Smooth muscle cell (in vitro differentiated cells): ENCODE measurements around the gene CD300LG. TPM values are rescaled to one million over a fixed set of nuclear protein-coding genes. Genes with fewer than 3 reads are reported as not detected.

ENCODE experiments used
- DNase-seq: peaks from one replicate; lab custom pipeline; 2025; ENCODE audit not compliant: unreplicated experiment; lab: John Stamatoyannopoulos, UW
- H2AFZ ChIP-seq: fragments of 200-600 bp; sonication (generic); 2 replicates; pipeline ENCODE4 v1.6.0; 2016; ENCODE audit warnings: antibody characterized with exemption, low read depth, mild to moderate bottlenecking
- H3F3A ChIP-seq: fragments of 200-600 bp; sonication (generic); 2 replicates; pipeline ENCODE4 v1.6.0; 2017; ENCODE audit warnings: antibody characterized with exemption, low read depth
- H3K27ac ChIP-seq: fragments of 200-600 bp; sonication (generic); 2 replicates; pipeline ENCODE4 v1.5.1; 2016; ENCODE audit warnings: low read depth, mild to moderate bottlenecking
- H3K27me3 ChIP-seq: fragments of 200-600 bp; sonication (generic); 2 replicates; pipeline ENCODE4 v1.6.1; 2016; ENCODE audit warnings: low read depth, mild to moderate bottlenecking
- H3K36me3 ChIP-seq: fragments of 200-600 bp; sonication (generic); 2 replicates; pipeline ENCODE4 v1.5.1; 2016; ENCODE audit warnings: low read depth
- H3K4me1 ChIP-seq: fragments of 200-600 bp; sonication (generic); 2 replicates; pipeline ENCODE4 v1.5.1; 2016; ENCODE audit warnings: low read depth
- H3K4me2 ChIP-seq: fragments of 200-600 bp; sonication (generic); 2 replicates; pipeline ENCODE4 v1.6.0; 2016; ENCODE audit warnings: mild to moderate bottlenecking
- H3K4me3 ChIP-seq: fragments of 200-600 bp; sonication (generic); 2 replicates; pipeline ENCODE4 v1.5.1; 2016; ENCODE audit warnings: mild to moderate bottlenecking
- H3K79me2 ChIP-seq: fragments of 200-600 bp; sonication (generic); 2 replicates; pipeline ENCODE4 v1.6.0; 2016; ENCODE audit warnings: low read depth, mild to moderate bottlenecking
- H3K9ac ChIP-seq: fragments of 200-600 bp; sonication (generic); 2 replicates; pipeline ENCODE4 v1.6.0; 2016; ENCODE audit warnings: low read depth
- H3K9me3 ChIP-seq: fragments of 200-600 bp; sonication (generic); replicated peaks from 2 replicates; pipeline ENCODE4 v1.5.1; 2016; ENCODE audit warnings: low read depth
- H4K20me1 ChIP-seq: fragments of 200-600 bp; sonication (generic); 2 replicates; pipeline ENCODE4 v1.6.0; 2016; ENCODE audit warnings: low read depth
- WGBS: methylation state at CpG from one replicate; pipeline ENCODE4 v1.1.7; 2016; ENCODE audit warnings: low lambda C conversion rate; 5-methylcytosine and 5-hydroxymethylcytosine counted together
- polyA plus RNA-seq: library from polyadenylated mRNA; unstranded; fragments of >200 nt; fragmentation: Nextera tagmentation; extraction: Ambion mirVana; gene quantifications from 2 replicates; pipeline ENCODE4 v1.2.1, GENCODE V29; 2016
- total RNA-seq: library from RNA; depleted of rRNA; stranded (reverse); fragments of >200 nt; gene quantifications from 2 replicates; pipeline ENCODE4 v1.2.3, GENCODE V29; 2014
- TF ChIP-seq, protein P1 (sequence below): fragments of 200-600 bp; sonication (generic); IDR thresholded peaks from 2 replicates; pipeline ENCODE4 v1.5.1; 2017; ENCODE audit warnings: borderline replicate concordance, mild to moderate bottlenecking, antibody characterized with exemption; ENCODE audit not compliant: insufficient read depth, poor library complexity, severe bottlenecking

Gene CD300LG
- total and polyA plus RNA-seq, 2 experiments from 2014 or later: not detected

DNA sequence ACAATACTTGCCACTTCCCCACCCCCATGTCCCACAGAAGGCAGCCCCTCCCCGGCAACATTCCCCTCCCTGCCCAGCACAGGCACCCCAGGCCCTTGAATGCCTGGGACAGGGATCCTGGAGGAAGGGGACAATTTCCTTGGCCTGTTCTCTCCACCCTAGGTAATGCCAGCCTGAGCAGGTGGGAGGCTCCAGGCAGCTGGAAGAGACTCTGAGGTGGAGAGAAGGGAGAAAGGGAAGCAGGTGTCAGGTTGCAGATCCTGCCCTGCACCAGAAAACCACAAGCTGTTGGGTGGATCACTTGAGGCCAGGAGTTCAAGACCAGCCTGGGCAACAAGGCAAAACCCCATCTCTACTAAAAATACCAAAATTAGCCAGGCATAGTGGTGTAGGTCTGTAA is 51.5 kb downstream of the CD300LG start:
- Histone ChIP-seq H3K9me3 (no peaks in the 10 kb centered on the region), H3K79me2 (no peaks in the 10 kb centered on the region), H3K27ac (no peak overlapping the region), H3K27me3 (no peaks in the 10 kb centered on the region), H3K4me2 (no peak overlapping the region), H3F3A (no peaks in the 10 kb centered on the region), H2AFZ (no peak overlapping the region), H3K4me1 (peaks cover 33% of the 10 kb centered on the region), H3K4me3 (no peak overlapping the region), H3K9ac (no peak overlapping the region), H3K36me3 (no peaks in the 10 kb centered on the region), H4K20me1 (peaks cover 73% of the 10 kb centered on the region)
- TF ChIP-seq, protein P1, sequence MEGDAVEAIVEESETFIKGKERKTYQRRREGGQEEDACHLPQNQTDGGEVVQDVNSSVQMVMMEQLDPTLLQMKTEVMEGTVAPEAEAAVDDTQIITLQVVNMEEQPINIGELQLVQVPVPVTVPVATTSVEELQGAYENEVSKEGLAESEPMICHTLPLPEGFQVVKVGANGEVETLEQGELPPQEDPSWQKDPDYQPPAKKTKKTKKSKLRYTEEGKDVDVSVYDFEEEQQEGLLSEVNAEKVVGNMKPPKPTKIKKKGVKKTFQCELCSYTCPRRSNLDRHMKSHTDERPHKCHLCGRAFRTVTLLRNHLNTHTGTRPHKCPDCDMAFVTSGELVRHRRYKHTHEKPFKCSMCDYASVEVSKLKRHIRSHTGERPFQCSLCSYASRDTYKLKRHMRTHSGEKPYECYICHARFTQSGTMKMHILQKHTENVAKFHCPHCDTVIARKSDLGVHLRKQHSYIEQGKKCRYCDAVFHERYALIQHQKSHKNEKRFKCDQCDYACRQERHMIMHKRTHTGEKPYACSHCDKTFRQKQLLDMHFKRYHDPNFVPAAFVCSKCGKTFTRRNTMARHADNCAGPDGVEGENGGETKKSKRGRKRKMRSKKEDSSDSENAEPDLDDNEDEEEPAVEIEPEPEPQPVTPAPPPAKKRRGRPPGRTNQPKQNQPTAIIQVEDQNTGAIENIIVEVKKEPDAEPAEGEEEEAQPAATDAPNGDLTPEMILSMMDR: no peak
- WGBS: 71% methylated on average over 1 of the region's 1 CpG
- DNase-seq: no peak

DNA sequence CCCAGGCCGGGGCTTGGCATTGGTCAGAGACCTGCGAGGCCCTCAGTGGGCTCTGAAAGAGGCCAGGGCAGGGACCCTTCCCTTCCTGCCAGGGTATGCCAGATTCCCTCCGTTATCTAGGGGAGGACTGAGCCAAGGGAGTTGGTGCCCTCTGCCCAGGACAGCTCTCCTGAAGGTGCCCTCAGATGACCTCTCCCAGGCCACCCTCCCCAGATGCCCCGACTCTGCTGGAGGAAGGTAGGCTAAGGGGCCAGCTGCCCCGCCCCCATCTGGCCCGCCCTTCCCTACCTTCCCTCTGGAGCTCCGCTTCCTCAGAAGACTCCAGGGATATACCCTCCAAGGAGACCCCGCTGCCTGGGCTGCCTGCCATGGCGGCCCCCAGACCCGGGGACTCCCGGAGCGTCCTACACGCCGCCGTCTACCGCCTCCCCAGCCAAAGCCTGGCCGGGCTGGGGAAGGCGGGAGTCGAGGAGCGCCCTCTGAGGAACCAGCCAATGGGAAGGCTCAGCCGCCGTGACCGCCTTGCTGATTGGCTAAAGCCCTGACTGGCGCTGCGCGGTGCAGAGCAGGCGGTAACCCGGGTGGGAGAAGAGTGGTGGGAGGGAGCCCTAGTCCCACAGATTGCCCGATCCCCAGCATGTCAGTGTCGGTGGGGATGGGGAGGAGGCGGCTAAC is 53.3 kb downstream of the CD300LG start:
- DNase-seq: peak; percentile 41
- peaks cover 67% of the 10 kb centered on the region for H4K20me1 ChIP-seq
- H3K27ac ChIP-seq: no peak overlapping the region
- H3K9me3 ChIP-seq: no peaks in the 10 kb centered on the region
- H3F3A ChIP-seq: no peaks in the 10 kb centered on the region
- peak overlapping the region; percentile 67 for H3K4me3 ChIP-seq
- peaks cover 41% of the 10 kb centered on the region for H3K4me1 ChIP-seq
- peak overlapping the region; percentile 96 for H3K4me2 ChIP-seq
- no peaks in the 10 kb centered on the region for H3K79me2 ChIP-seq
- H2AFZ ChIP-seq: peak overlapping the region; percentile 44
- no peak overlapping the region for H3K9ac ChIP-seq
- H3K27me3 ChIP-seq: no peaks in the 10 kb centered on the region
- 4% methylated on average over 28 of the region's 31 CpGs for WGBS
- no peaks in the 10 kb centered on the region for H3K36me3 ChIP-seq
- TF ChIP-seq, protein P1: no peak

DNA sequence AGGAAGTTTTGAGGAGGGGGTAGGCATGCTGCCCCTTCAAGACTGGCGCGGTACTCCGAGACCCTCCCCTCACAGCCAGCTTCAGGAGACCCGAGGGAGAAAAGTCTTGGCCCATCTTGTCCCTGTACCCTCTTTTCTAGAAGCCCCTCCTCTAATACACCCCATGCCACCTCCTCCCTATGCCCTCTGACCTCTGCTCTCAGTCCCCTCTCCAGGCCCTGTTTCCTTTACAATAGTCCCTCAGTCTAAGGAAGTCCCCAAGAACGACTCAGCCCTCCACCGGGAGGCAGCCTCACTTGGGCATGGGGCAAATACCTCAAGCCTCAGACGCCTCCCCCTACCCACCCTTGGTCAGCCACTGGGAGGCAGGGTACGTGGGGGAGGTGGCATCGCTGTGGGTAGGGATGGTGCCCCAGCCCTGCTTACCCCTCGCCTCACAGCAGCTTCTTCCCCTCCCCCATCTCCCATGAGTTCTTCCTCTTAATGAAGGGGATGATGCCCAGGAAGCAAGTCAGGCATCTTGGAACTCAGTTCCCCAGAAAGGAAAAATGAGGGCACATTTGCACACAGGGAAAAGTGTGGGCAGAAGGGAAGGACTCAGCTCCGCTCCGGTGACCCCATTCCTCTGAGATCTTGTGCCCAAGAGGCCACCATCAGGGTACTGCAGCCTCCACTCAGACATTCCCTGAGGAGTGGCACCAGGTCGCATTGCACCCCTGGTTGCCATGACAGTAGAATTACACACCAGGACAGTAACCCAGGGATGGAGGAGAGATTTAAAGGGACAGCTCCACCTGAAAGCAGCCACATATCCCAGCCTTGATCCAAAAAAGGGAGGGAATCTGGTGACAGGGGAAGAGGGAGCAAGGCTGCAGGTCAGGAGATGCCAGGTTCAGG is 54.1 kb downstream of the CD300LG start:
- H3K9ac ChIP-seq: no peak overlapping the region
- no peaks in the 10 kb centered on the region for H3K27me3 ChIP-seq
- peak overlapping the region; percentile 67 for H3K4me3 ChIP-seq
- H3K4me2 ChIP-seq: peak overlapping the region; percentile 96
- peaks cover 48% of the 10 kb centered on the region for H3K4me1 ChIP-seq
- no peak for DNase-seq
- TF ChIP-seq, protein P1: no peak
- no peaks in the 10 kb centered on the region for H3K36me3 ChIP-seq
- no peaks in the 10 kb centered on the region for H3K9me3 ChIP-seq
- H3K27ac ChIP-seq: no peak overlapping the region
- peaks cover 65% of the 10 kb centered on the region for H4K20me1 ChIP-seq
- 25% methylated on average over 13 of the region's 13 CpGs for WGBS
- peak overlapping the region; percentile 44 for H2AFZ ChIP-seq
- H3K79me2 ChIP-seq: no peaks in the 10 kb centered on the region
- no peaks in the 10 kb centered on the region for H3F3A ChIP-seq
